Astrocyte of the cerebellum (primary cell): ENCODE results near the gene TRIM29.

Source experiments
- DNase-seq: peaks from one replicate; pipeline ENCODE4 v3.0.0-alpha.2; 2011; ENCODE audit warnings: low read depth
- H3K4me3 ChIP-seq: 2 replicates; pipeline ENCODE4 v1.5.1; 2011; ENCODE audit warnings: mild to moderate bottlenecking, low read depth, low read length, moderate library complexity
- in situ Hi-C: cut with HindIII; loops from 2 replicates; pipeline ENCODE4 v1.10.0; 2017; ENCODE audit warnings: low sequenced_read_pairs
- TF ChIP-seq, protein P1 (sequence below): IDR thresholded peaks from 2 replicates; pipeline ENCODE4 v1.5.1; 2012; ENCODE audit warnings: low read length, low read depth, moderate library complexity, mild to moderate bottlenecking; ENCODE audit errors: missing control alignments

The TRIM29 gene

GRCh38 chr11:120131941-120132644, 5.8 kb downstream of the TRIM29 start:
- in situ Hi-C loops, result no loop called here
- no peak overlapping the region for H3K4me3 ChIP-seq
- no peak for DNase-seq
- TF ChIP-seq, protein P1, sequence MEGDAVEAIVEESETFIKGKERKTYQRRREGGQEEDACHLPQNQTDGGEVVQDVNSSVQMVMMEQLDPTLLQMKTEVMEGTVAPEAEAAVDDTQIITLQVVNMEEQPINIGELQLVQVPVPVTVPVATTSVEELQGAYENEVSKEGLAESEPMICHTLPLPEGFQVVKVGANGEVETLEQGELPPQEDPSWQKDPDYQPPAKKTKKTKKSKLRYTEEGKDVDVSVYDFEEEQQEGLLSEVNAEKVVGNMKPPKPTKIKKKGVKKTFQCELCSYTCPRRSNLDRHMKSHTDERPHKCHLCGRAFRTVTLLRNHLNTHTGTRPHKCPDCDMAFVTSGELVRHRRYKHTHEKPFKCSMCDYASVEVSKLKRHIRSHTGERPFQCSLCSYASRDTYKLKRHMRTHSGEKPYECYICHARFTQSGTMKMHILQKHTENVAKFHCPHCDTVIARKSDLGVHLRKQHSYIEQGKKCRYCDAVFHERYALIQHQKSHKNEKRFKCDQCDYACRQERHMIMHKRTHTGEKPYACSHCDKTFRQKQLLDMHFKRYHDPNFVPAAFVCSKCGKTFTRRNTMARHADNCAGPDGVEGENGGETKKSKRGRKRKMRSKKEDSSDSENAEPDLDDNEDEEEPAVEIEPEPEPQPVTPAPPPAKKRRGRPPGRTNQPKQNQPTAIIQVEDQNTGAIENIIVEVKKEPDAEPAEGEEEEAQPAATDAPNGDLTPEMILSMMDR, result no peak

DNA sequence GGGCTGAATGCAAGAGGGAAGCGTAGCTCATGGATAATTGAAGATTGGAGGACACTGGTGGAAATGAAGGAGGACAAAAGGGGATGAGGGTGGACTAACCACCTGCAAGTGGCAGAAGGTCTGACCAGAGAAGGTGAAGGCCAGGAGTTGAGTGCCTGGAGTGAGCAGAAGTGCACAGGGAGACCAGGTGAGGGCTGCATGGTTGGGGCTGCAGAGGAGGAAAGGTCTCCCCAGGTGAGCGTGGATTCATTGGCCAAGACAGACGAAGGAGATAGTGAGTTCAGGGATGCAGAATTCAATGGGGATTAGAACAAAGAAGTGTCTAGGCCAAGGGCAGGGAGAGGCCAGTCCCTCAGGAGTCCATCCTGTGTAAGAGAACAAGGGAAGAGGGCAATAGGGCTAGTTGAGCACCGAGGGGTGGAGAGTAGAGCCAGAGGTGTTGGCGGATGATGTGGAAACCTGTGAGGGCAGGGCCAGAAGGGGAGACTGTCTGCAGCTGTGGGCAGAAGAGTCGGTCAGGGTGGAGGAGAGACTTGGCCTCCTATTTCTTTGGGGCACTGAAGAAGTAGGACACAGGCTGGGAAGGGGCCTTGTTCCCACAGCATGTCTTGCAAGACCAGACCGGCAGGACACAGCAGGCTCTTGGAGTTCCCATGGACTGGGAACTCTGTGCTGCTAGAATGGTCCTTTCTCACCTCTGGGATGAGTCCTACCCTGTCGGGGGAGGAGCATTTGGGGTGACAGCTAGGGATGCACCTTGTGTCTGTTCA, 6.7 kb downstream of the TRIM29 start:
- no peak overlapping the region for H3K4me3 ChIP-seq
- DNase-seq, result no peak
- in situ Hi-C loops, result no loop called here
- TF ChIP-seq, protein P1, result no peak

- no peak for DNase-seq
- H3K4me3 ChIP-seq, result no peak overlapping the region
- TF ChIP-seq, protein P1, result no peak
- in situ Hi-C loops, result no loop called here
Measured at GRCh38 chr11:120130176-120130980, 7.5 kb downstream of the TRIM29 start.

DNA sequence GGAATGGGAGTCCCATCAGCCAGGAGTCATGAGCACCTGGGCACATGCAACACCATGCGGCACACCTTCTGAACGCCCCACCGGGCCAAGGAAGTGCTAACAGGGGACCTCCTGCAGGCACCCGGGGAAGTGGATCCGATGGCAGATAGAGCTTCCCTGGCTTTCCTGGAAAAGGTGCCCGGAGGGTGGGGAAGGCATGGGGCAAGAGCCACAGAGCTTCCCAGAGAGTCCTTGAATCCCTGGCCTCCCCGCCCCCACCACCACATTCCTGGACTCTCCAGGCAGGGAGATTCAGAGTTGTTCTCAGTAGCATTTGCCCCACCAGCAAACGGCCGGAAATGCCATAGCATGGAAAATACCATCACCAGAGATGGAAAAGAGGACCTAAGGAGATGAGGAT, 8.3 kb downstream of the TRIM29 start:
- H3K4me3 ChIP-seq, result no peak overlapping the region
- in situ Hi-C loops, result no loop called here
- no peak for DNase-seq
- TF ChIP-seq, protein P1, result no peak

DNA sequence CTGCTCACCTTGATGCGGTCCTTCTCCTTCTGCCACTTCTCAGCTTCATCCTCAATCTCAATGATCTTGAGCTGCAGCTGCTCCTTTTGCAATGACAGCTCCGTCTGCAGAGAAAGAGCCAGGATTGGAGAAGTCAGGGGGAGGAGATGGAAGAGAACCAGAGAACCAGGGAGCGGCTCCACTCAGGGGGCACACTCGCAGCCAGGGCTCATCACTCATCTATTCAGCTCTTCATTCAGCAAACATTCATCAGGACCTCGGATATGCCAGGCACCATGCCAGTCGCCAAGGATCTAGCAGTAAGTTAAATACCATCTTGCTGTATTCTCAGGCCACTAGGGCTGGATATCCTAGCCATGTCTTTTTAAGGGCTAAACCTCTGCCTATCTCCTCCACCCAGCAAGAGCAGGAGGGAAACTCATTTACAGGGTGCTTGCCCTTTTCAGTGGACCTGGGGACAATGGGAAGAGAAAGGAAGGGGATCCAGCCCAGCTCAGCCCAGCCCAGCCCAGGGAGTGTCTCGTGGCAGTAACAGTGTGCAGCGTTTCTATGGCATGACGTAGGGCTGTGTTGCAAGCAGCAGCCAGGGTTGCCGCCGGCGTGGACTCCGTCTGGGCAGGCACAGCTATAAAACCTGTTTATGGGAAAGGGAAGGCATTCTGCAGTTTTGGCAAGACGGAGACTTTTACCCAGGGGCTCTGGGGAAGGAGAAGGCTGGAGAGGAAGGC, 9.4 kb downstream of the TRIM29 start:
- no peak overlapping the region for H3K4me3 ChIP-seq
- peak; percentile 4 for DNase-seq
- in situ Hi-C loops, result no loop called here
- TF ChIP-seq, protein P1, result no peak

DNA sequence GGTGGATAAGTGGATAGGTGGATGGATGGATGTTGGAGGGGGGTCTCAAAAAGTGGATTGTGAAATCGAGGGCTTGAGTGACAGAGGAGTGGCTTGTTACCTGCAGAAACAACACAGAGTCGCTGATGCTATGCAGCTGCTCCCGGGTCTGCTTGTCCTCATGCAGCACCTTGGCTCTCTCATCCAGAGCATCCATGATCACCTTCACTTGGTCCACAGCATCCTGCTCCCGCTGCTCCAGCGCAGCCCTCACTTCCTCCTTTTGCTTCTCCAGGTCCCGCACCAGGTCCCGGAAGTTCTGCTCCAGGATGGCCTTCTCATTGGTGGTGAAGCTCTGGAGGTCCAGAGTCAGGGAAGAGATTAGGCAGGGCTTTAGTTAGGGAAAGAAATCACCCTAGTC, 10.7 kb downstream of the TRIM29 start:
- in situ Hi-C loops, result no loop called here
- TF ChIP-seq, protein P1, result no peak
- H3K4me3 ChIP-seq, result no peak overlapping the region

More for the DNA sequence above, 10.7 kb downstream of the TRIM29 start:
- DNase-seq, result no peak
